ENCODE measurements around the gene PIGQ.

GRCh38 chr16:520847-521246 lies 48.9 kb upstream of the PIGQ start:
- TF ChIP-seq, protein P1, sequence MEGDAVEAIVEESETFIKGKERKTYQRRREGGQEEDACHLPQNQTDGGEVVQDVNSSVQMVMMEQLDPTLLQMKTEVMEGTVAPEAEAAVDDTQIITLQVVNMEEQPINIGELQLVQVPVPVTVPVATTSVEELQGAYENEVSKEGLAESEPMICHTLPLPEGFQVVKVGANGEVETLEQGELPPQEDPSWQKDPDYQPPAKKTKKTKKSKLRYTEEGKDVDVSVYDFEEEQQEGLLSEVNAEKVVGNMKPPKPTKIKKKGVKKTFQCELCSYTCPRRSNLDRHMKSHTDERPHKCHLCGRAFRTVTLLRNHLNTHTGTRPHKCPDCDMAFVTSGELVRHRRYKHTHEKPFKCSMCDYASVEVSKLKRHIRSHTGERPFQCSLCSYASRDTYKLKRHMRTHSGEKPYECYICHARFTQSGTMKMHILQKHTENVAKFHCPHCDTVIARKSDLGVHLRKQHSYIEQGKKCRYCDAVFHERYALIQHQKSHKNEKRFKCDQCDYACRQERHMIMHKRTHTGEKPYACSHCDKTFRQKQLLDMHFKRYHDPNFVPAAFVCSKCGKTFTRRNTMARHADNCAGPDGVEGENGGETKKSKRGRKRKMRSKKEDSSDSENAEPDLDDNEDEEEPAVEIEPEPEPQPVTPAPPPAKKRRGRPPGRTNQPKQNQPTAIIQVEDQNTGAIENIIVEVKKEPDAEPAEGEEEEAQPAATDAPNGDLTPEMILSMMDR (IDR thresholded peaks at IDR 0.05) = no peak
- TF ChIP-seq POLR2A (IDR thresholded peaks at IDR 0.05) = no peak
